NCI-H526 (cell line): ENCODE measurements around the gene NOP14.

Source experiments
- DNase-seq, 2 experiments: peaks; one replicate each; lab custom pipeline; 2025; lab: John Stamatoyannopoulos, UW

The NOP14 gene

DNA sequence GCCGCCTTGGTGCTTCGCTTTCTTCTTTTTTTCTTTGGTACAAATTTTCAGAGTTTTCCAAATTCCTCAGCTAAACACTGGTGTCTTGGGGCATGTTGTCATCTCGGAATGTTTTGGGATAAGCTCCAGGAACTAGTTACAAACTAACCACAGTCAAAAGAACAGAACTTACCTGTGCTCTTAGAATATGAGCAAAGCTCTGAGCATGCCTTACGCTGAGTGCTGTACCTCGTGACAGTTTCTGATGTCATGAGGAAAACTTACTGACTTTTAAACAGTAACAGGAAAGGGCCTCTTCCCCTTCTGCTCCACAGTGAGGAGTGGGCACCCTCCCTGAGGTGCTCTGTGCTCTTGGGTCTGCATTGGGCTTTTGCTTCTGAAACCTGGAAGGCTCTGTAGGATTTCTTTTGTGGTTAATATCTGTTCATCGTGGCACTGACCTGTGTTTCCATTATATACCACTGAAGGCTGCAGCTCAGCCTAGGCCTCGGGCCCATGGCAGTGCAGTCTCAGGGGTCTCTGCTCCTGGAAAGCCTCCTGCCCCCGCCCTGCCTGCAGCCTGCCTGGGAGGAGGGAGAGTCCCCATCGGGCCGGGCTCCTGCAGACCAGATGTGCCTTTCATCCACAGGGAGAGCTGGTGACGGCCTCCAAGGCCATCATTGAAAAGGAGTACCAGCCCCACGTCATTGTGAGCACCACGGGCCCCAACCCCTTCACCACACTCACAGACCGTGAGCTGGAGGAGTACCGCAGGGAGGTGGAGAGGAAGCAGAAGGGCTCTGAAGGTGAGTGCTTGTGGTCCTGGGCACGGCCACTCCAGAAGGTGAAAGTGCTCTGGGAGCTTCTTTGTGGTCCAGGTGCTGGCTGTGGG, 48.7 kb downstream of the NOP14 start:
- DNase-seq: no peak

DNA sequence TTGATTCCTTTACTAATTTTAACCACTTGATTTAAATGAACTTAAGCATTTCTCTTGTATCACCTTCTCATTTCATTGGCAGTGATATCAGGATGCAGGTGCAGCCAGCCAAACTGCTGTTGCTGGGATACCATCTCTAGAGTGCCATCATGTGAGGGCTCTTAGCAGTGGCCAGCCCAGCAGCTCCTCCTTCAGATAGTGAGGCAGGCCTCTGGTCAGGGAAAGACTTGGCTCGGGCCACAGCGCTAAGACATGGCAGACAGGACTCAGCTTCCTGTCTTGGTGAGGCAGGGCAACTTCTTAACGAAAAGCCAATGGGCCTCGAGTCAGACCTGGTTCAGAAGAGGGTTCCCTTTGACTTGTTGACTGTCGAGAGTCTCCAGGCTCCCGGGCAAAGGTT, 50.0 kb downstream of the NOP14 start:
- DNase-seq: no peak

DNA sequence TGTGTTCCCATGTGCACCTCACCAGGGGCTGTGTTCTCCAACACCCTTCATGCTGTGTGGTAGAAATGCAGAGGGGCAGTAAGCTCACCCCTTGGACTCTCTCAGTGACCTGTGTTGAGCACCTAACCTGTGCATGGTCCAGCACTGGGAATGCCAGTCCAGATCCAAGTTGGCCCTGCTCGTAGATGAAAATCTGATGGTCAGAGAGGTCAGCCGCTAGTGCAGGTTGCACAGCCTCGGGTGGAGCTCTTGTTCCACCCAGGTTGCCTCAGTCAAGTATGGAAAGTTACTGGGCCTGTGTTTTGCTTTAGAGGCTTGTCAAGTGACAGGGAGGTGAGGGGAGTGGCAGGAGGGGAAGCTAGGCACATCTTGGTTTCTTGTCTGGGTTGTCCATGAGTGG, 51.3 kb downstream of the NOP14 start:
- DNase-seq: no peak

DNA sequence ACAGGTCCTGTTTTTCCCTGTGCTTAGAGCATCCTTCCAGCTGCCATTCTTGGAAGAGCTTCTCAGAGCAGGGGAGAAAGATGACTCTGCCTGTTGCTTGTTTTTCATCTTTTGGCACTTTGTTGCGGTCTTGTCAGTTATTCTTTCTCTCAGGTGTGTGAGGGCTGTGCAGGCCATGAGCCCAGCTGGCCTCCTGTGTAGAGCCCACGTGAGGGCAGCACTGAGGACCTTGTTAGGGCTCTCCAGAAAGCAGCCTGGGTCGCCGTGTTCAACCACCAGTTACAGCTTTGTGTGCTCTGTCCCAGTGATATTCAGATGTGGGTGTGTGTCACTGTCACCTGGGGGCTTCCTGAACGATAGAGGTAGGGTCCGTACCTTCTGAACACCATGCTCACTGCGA, 52.8 kb downstream of the NOP14 start:
- DNase-seq: peak in 1 of 2 experiments; percentile 7

DNA sequence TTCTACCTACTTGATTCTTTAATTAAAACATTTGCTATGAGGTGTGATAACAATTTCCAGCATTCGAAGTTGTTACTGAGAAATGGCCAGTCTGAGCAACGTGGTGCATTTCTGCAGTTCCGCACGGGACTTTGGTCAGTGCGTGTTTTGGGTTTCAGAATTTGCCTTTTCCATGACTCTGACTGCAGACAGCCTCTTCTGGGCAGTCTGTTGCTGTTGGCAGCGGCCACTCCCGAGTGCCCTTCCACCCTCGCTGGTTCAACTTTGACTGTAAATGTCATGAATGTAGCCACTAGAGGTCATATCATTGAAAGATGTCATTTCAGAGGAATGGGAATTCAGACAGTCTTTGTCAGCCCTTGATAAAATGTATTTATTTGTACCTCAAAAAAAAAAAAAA, 53.6 kb downstream of the NOP14 start:
- DNase-seq: no peak

DNA sequence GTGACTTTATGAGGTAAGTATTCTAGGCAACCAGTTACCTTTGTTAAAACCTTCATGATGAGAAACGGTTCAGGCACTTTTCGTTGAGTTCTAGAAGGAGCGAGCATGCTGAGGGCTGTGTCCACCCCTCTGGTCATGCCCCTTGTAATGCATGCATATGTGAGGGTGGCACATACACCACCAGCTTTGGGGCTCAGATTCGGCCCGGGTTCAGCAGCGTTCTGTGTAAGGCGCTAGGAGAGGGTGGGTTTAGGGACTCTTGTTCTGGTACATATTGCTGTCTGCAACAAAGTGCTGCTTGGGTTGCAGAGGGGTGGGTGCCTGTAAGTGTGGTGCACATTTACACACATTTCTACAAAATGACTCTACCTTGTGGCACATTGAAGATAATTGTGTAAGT, 54.5 kb downstream of the NOP14 start:
- no peak for DNase-seq

DNA sequence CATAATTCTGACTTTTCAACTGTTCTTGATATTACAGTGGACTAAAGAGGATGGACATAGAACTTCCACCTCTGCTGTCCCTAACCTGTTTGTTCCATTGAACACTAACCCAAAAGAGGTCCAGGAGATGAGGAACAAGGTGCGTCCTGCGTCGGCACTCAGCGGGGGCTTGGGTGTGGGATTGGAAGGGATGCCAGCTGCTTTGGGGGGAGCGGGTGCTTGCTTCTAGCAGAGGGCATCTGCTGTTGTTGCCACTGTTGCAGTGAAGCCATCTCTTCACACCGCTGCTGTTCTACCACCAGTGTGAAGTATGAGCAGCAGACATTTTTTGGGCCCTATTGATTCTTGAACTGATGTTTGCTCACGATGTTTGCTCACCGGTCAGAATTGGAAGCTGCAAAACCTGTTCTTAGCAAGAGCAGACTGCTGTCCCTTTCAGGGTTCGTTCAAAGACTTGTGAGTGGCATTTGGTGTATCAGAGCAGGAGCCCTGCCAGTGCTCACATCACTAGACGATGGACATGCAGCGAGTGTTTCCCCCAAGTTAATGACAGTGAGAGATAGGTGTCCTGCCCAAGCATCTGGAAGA, 55.4 kb downstream of the NOP14 start:
- peak in 1 of 2 experiments; percentile 13 for DNase-seq

DNA sequence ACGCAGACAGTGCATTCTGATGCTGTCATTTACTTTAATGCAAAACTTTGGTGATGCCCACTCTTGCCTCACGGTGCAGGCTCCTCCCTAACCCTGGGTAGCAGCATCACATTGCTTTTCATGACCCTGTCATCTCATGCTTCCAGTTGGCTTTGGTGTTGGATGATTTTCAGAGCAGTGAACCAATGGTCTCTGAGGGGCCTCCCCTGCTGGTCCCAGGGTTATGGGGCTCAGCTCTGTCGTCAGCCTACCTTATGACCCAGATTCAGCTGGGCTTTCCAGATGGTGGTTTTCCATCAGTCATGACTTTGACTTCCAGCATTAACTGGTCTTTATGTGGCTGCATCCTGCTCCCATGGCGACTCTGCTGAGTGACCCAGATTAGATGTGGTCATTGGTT, 56.0 kb downstream of the NOP14 start:
- DNase-seq: no peak

DNA sequence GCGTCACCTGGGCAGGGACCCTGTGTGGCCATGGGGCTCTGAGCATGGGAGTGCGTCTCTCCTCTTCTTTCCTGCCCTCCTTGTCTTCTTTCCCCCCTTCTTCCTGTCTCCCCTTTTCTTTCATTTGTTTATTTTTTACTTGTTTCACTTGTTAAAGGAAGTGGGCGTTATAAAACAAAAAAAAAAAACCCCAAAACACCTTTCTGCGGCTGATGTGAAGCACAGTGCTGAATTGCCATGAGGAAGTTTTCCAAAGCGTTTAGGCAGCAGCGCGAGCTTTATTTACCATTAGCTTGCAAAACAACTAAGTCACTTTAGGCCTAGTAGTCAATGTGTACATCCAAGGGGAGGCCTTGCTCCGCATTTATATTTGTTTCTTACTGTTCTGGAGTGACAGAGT, 57.0 kb downstream of the NOP14 start:
- no peak for DNase-seq

DNA sequence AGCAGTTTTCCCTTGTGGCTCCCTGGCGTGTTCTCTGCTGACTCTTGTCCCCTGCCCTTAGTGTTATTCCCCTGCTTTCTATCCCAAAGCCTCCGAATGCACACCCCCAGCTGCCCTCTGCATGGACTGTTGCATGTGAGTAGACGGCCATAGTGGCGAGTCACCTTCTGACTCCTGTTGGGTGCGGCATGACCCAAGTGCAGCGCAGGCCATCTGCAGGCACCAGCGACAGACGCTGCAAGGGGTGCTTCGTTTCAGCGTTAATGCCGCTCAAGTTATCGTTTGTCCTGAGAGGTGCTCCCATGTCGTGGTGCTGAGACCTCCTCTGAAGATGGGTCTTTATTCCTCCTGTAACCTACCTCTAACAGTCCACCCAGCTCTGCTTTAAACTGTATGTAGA, 57.7 kb downstream of the NOP14 start:
- no peak for DNase-seq

DNA sequence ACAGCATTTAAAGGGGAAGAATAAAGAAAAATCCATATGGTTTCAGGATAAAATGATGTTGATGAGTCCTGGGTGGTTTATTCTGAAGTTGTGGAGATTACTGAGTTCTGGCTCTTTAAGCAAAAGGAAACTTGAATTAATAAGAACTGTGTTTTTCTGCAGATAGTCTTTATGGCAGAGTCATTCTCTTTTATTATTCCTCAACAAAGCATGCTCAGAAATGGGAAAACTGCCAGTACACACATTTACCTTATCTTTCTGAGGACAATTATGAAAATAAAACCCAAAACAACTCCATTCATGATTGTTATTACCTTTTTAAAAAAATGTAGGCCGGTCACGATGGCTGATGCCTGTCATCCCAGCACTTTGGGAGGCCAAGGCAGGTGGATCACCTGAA, 61.1 kb downstream of the NOP14 start:
- no peak for DNase-seq

DNA sequence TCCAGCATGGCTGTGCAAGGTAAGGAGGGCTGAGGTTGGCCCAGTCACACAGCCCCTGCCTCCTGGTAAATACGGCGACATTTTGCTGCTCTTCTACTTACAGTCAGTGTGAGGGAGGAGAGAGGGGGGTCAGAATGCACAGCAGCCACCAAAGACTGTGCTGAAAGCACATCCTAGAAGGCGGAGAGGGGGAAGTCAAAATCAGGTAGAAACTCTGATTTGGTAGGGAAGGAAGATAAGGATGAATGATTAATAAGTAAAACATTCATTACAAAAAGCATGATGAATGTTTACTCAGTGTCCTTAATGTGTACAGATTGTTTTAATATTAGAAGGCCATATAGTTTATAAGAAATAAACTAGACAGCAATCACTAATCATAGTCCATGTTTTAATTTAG, 62.0 kb downstream of the NOP14 start:
- DNase-seq: no peak

DNA sequence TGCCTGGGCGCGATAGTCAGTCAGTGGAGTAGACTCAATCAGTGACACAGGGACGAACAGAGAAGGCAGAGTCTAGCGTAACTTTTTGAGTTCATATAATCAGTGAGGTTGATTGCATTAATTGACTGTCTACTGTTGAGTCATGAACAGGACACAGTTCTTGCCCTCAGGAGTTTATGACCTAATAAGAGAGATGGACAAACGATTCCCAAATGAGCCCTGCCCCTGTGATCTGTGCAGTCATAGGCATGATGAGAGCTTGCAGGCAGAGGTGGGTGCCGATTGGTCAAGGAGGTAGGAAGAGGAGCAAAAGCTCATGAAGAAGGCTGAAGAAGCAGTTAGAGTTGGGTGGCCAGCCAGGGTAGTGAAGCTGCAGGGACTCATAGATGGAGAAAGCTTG, 62.5 kb downstream of the NOP14 start:
- DNase-seq: no peak

DNA sequence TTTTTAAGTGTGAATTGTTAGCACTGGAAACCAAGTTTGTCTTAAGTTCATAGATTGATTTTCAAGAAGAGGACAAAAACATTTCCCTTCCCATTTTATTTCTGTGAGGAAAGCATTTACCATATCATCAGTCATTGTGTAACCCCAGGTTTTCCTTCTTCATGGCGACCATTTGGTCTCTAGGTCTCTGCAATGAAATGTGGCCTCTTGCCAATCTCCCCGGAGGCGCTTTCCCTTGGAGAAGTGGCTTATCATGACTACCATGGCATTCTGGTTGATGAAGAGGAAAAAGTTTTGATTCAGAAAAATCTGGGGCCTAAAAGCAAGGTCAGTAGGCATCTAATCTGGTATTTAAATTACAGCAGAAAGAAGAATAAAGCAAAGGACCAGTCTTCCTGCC, 65.2 kb downstream of the NOP14 start:
- DNase-seq: no peak

DNA sequence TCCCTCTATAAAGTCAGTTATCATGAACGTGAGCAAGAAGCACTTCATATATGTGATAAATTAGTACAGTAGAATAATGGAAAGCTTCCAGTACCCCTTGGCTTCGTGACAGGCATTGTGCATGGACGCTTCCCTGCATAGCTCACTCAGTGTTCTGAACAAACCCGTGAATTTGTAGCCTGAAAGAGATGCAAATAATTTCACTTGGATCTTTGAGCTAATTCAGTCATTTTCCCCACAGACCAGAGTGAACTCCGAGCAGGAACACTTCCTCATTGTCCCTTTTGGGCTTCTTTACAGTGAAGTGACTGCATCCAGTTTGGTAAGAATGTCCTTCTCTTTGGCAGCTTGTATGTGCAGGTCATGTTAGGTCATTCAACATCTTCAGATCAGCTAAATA, 69.4 kb downstream of the NOP14 start:
- DNase-seq: no peak

DNA sequence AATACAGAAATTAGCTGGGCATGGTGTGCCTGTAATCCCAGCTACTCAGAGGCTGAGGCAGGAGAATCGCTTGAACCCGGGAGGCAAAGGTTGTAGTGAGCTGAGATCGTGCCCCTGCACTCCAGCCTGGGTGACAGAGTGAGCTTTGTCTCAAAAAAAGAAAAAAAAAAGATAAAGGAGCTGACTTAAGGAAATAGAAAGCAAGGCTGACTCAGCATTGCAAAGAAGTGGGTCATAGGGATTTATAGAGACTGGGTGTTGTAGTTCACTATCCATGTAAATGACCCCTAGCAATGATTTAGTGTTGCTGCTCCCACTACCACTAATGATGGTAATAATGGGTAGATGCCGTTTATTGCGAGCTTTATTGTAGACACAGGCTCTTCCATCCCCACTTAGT, 71.9 kb downstream of the NOP14 start:
- DNase-seq: no peak

DNA sequence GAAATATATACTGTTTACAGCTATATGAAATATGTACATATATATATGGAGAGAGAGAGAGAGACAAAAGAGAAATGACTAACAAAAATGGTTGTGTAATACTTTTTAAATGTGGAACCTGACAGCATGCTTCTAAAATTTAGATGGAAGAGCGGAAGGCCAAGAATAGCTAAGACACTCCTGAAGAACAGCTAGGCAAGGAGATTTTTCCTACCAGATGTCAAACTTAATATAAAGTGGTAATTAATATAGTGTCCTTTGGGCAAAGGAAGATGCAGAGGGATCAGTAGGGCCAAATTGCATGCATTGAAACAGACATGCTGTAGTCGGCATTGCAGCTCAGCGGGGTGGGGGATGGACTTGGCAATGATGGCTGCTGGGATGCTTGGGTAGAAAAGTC, 74.3 kb downstream of the NOP14 start:
- DNase-seq: no peak
